Measurements from ENCODE around the gene MPP7.
A peak's percentile ranks its signal among the peaks of the same experiment; 100 is the strongest.
"Not testable (repeated sequence)": the region's sequence is repeated elsewhere in the genome, so short reads cannot be mapped to it uniquely, and the experiment has no call there.

Gene MPP7

GRCh38 chr10:28302638-28303488, at the start of gene MPP7:
MPP7 (minus strand) TSS chr10:28303064; CDS start chr10:28238604, 64,460 bp downstream.
- peak; percentile 95 for DNase-seq (ENCODE audit: low spot score)

GRCh38 chr10:28349892-28350291, 47.0 kb upstream of the MPP7 start:
- DNase-seq (ENCODE audit: low spot score): no peak

- DNase-seq (ENCODE audit: low spot score): no peak
Measured at GRCh38 chr10:28343987-28344895, 41.4 kb upstream of the MPP7 start.

GRCh38 chr10:28343252-28343651, 40.4 kb upstream of the MPP7 start:
- DNase-seq (ENCODE audit: low spot score): no peak

- not testable (repeated sequence) for DNase-seq (ENCODE audit: low spot score)
Measured at GRCh38 chr10:28341679-28342078, 38.8 kb upstream of the MPP7 start.

GRCh38 chr10:28332726-28333125, 29.9 kb upstream of the MPP7 start:
- DNase-seq (ENCODE audit: low spot score): no peak

GRCh38 chr10:28331841-28332240, 29.0 kb upstream of the MPP7 start:
- DNase-seq (ENCODE audit: low spot score): no peak

GRCh38 chr10:28331066-28331465, 28.2 kb upstream of the MPP7 start:
- DNase-seq (ENCODE audit: low spot score): no peak

GRCh38 chr10:28328346-28328745, 25.5 kb upstream of the MPP7 start:
- DNase-seq (ENCODE audit: low spot score): no peak

GRCh38 chr10:28327491-28327880, 24.6 kb upstream of the MPP7 start:
- no peak for DNase-seq (ENCODE audit: low spot score)

GRCh38 chr10:28326516-28327490, 23.9 kb upstream of the MPP7 start:
- DNase-seq (ENCODE audit: low spot score): peak; percentile 65

GRCh38 chr10:28320799-28321198, 17.9 kb upstream of the MPP7 start:
- DNase-seq (ENCODE audit: low spot score): no peak

- DNase-seq (ENCODE audit: low spot score): no peak
Measured at GRCh38 chr10:28320090-28320489, 17.2 kb upstream of the MPP7 start.

- not testable (repeated sequence) for DNase-seq (ENCODE audit: low spot score)
Measured at GRCh38 chr10:28319061-28319460, 16.2 kb upstream of the MPP7 start.

- no peak for DNase-seq (ENCODE audit: low spot score)
Measured at GRCh38 chr10:28318626-28319025, 15.8 kb upstream of the MPP7 start.

GRCh38 chr10:28317760-28318159, 14.9 kb upstream of the MPP7 start:
- no peak for DNase-seq (ENCODE audit: low spot score)

GRCh38 chr10:28316696-28317095, 13.8 kb upstream of the MPP7 start:
- no peak for DNase-seq (ENCODE audit: low spot score)

- no peak for DNase-seq (ENCODE audit: low spot score)
Measured at GRCh38 chr10:28315140-28315539, 12.3 kb upstream of the MPP7 start.

- no peak for DNase-seq (ENCODE audit: low spot score)
Measured at GRCh38 chr10:28314211-28314610, 11.3 kb upstream of the MPP7 start.

GRCh38 chr10:28312572-28312971, 9.7 kb upstream of the MPP7 start:
- no peak for DNase-seq (ENCODE audit: low spot score)

- DNase-seq (ENCODE audit: low spot score): no peak
Measured at GRCh38 chr10:28311104-28311503, 8.2 kb upstream of the MPP7 start.

- no peak for DNase-seq (ENCODE audit: low spot score)
Measured at GRCh38 chr10:28307267-28307666, 4.4 kb upstream of the MPP7 start.

Data from left forelimb (tissue), 1 donor.